PC-9 (cell line): ENCODE measurements around the gene C16orf90.

Source experiments
- EZH2 ChIP-seq: fragments of 200-600 bp; sonication (generic); IDR thresholded peaks from 2 replicates; pipeline ENCODE4 v1.8.0; 2017; ENCODE audit warnings: antibody characterized with exemption, low read depth
- TF ChIP-seq, protein P1 (sequence below): fragments of 200-600 bp; sonication (generic); conservative IDR thresholded peaks from 2 replicates; pipeline ENCODE4 v1.6.1; 2017; ENCODE audit warnings: mixed run types, antibody characterized with exemption, mild to moderate bottlenecking, moderate library complexity

DNA sequence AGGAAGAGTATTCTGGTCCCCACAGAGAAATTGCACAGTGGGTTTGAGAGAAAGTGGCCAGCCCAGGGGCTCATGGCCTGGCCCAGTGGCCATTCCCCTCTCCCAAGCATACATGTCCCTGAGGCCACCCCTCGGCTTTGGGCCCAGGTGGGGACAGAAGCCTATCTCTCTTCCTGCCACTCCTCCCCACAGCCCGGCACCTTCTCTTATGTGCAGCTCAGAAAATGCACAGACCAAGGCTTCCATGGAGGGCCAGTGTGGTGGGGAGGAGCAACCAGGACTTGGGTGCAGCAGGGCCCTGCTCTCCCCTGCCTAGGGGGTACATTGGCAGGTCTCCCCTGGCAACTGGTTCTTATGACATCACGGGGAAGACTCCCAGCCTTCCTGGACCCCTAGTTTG lies at the start of gene C16orf90:
- TF ChIP-seq, protein P1, sequence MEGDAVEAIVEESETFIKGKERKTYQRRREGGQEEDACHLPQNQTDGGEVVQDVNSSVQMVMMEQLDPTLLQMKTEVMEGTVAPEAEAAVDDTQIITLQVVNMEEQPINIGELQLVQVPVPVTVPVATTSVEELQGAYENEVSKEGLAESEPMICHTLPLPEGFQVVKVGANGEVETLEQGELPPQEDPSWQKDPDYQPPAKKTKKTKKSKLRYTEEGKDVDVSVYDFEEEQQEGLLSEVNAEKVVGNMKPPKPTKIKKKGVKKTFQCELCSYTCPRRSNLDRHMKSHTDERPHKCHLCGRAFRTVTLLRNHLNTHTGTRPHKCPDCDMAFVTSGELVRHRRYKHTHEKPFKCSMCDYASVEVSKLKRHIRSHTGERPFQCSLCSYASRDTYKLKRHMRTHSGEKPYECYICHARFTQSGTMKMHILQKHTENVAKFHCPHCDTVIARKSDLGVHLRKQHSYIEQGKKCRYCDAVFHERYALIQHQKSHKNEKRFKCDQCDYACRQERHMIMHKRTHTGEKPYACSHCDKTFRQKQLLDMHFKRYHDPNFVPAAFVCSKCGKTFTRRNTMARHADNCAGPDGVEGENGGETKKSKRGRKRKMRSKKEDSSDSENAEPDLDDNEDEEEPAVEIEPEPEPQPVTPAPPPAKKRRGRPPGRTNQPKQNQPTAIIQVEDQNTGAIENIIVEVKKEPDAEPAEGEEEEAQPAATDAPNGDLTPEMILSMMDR, result no peak
- TF ChIP-seq EZH2, result no peak
